CD4-positive, alpha-beta T cell treated with Interleukin-21 for 1 hour (primary cell): ENCODE results near the gene MAP3K6.

Source experiments
- DNase-seq: peaks from one replicate; pipeline ENCODE4 v3.0.0-alpha.2; 2020

Gene MAP3K6

GRCh38 chr1:27332536-27333281, 34.1 kb downstream of the MAP3K6 start:
- peak; percentile 72 for DNase-seq

GRCh38 chr1:27331922-27332321, 34.8 kb downstream of the MAP3K6 start:
- no peak for DNase-seq

DNA sequence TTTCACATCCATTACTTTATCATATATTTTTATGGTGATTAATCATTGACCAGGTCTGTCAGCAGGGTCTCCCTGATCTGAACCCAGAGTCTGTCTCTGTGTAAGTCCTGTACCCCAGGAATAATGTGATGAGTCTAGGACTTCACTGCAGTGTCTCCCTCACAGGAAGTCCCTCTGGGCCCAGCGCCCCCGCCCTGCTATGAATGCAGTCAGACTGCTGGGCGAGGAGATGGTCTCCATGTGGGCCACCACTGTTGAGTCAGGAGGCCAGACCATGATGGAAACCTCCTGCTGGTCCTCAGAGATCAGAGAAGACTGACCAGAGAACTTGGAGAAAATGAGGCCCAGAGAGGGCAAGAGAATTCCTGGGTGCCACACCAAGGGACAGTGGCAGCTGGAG, 35.3 kb downstream of the MAP3K6 start:
- no peak for DNase-seq

DNA sequence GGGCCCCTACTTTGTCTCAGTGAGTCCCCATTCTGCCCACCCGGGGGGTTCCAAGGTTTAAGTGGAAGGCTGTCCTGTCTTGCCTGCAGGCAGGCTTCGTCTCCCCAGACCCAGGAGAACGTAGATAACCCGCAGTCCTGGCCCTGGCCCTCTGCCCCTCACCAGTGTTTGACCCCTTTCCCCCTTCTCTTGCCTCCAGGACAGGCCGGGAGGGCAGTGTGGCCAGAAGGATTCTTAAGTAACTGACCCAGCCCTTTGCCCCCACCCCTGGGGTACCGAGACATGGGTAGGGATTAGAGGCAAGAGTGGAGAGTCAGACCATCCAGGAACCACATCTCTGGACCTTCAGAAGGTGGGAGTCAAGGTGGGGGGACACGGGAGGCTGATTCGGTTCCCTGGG, 36.0 kb downstream of the MAP3K6 start:
- no peak for DNase-seq

- DNase-seq, result no peak
Measured at GRCh38 chr1:27327964-27328363, 38.8 kb downstream of the MAP3K6 start.

DNA sequence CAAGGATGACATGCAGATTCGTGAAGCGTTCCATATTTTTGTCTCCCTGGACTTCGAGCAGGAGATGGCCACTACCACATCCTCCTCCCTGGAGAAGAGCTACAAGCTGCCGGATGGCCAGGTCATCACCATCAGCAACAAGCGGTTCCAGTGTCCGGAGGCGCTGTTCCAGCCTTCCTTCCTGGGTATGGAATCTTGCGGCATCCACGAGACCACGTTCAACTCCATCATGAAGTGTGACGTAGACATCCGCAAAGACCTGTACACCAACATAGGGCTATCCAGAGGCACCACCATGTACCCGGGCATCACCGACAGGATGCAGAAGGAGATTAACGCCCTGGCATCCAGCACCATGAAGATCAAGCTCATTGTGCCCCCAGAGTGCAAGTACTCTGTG, 41.5 kb downstream of the MAP3K6 start:
- no peak for DNase-seq

DNA sequence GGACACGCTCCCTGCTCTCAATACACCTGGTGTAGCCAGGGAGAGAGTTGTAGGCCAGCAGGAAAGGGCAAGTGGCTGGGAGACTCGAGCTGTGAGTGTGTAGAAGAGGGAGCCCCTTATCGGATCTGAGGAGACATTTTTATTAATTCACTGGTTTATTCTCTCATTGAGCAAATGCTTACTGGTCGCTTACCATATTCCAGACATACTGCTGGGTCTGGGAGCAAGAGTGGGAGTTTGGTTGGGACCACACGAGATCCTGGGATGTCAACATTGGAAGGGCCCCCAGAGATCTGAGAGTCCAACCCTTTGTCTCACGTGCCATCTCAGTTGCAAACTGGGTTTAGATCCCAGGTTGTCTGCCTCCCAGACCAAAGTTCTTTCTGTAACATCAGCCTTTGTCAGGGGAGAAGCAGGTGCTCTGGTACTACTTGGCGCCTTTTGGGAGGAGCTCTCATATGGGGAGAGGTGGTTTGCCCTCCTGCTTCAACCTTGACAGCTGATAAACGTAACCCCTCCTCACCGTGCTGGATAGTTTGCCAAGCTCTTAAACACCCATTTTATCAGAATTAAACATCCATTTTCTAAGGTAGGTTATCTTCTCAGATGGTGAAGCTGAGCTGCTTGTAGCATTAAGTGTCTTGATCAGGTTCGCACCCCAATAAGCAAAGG, 44.1 kb downstream of the MAP3K6 start:
- DNase-seq, result no peak

DNA sequence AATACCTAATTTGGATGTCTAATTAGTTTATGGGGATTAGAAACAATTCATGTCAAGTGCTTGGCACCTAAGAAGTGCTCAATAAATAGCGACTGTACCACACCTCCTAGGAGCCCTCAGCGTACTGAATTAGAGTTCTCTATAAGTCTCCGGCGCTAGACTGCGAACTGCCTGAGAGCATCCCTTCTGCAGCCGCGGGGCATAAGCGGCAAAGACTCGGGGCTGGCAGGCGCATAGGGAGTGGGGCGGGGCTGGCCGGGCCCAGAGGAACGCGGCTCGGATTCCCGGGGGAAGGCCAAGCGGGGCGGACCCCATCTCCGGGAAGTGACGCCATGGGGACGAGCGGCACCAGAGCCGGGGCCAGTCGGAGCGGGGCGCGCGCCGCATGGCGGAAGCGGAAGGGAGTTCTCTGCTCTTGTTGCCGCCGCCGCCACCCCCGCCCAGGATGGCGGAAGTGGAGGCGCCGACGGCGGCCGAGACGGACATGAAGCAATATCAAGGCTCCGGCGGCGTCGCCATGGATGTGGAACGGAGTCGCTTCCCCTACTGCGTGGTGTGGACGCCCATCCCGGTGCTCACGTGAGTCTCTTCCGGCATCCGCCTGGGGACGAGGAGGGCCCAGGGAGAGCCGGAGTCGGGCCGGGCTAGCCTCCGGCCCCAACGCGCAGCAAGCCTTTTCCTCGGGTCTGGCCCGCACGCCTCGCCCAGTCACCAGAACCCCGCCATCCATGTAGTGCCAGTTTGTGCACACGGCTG, 44.8 kb downstream of the MAP3K6 start, which contains the start of gene TMEM222:
Gene TMEM222 (plus strand): TSS at position 351 of the 756 bp plus-strand sequence. CDS start 35 bp downstream, at position 386.
- peak; percentile 97 for DNase-seq

DNA sequence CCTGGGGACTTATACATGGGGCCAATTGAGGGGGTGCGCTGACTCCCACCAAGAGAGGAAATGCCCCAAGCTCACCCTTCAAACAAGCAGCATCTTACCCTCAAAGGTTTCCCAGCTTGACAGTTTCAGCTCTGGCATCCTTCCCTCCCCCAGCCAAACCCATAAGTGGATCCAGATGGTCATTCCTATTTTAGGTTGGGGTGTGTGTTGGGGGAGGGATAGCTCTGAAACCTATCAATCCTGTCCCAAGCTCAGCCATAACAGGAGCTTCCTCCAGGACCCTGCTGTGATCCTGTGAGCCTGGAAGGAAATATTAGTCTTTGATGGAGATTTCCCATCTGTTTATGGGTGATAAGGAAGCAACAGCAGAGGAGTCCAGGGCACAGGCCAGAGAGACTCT, 48.2 kb downstream of the MAP3K6 start:
- DNase-seq, result no peak

- DNase-seq, result no peak
Measured at GRCh38 chr1:27318136-27318535, 48.6 kb downstream of the MAP3K6 start.

DNA sequence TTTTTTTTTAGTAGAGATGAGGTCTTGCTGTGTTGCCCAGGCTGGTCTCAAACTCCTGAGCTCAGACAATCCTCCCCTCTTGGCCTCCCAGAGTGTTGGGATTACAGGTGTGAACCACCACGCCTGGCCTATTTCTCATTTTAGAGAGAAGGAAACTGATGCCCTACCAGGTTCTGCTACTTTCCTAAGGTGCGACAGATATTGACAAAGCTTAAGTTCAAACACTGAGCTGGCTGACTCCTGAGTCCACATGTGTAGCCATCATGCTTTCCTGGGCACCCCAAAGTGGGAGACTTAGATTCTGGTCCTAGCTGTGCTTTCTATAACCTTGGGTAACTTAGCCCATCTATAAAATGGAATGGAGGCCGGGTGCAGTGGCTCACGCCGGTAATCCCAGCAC, 49.9 kb downstream of the MAP3K6 start:
- no peak for DNase-seq

- DNase-seq, result no peak
Measured at GRCh38 chr1:27314737-27315136, 52.0 kb downstream of the MAP3K6 start.

DNA sequence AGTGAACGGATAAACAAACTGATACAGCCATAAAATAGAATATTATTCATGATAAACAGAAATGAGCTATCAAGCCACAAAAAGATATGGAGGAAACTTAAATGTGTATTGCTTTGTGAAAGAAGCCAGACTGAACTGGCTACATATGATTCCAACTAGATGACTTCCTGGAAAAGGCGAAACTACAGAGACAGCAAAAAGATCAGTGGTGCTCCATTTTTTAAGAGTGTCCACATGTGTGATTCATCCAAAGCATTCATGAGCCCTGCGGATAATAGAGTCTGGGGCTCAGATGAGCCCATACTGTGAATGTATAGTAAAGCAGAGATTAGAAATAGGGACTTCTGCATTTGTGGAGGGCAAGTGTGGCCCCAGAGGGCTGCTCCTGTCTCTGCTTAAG, 52.6 kb downstream of the MAP3K6 start:
- DNase-seq, result no peak

- no peak for DNase-seq
Measured at GRCh38 chr1:27307874-27308598, 58.7 kb downstream of the MAP3K6 start.

DNA sequence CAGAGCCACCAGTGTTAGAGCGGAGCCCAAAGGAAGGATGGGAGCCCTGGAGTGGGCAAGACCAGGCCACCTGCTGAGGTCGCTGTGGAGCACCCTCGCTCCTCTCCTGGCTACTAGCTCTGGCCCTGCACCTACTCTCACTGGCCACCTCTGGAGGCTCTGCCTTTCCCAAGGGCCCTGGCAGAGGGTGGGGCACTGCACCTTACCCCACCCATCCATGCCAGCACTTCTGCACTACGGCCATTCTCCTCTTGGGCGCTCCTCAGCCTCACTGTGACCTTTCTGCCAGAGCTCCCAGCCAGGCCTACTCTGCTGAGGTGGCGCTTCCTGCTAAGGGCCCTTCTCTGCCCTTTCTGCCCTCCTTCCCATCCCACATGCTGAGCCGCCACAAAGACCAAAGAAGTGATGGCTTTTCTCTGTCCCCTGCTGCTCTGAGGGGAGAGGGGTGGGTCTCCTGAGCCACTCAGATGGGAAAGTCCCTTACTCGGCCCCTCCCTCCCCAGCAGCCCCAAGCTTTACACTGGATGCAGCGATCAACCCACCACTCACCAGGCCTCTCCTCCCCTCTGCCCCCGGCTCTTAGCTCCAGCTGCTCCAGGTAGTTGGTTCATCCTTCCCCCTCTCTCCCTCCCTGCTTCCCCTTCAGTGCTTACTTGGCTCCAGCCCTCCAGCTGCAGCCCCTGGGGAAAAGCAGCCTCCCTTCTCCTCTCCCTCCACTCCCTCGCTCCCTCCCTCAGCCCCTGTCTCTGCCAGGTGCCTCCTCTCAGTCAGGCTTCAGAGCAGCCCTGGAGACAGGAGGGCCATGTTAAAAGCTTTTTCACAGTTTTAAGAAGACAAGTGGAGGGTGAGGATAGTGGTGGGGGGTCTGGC, 59.6 kb downstream of the MAP3K6 start:
- DNase-seq, result no peak

DNA sequence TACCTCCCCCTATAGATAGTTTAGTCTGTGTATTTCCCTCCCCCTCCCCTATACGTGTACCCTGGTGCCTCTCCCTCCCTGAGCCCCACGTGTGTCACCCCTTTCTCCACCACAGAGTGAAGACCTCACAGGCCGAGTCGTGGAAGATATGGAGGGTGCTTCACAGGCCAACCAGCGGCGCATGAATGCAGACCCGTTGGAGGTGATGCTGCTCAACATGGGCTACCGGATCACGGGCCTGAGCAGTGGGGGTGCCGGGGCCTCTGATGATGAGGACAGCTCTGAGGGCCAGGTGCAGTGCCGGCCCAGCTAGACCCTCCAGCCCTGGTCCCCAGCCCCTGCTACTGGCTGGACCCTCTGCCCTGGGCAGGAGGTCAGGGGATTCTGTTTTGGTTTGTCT, 60.7 kb downstream of the MAP3K6 start:
- DNase-seq, result no peak
